HG03565 (cell line): ENCODE measurements around the gene RPTOR.

Source experiments
- ATAC-seq: cut with Tn5 transposase; IDR thresholded peaks from one replicate; pipeline ENCODE4 v1.9.1; 2021; ENCODE audit warnings: mild to moderate bottlenecking, moderate library complexity; ENCODE audit not compliant: unreplicated experiment

The RPTOR gene

DNA sequence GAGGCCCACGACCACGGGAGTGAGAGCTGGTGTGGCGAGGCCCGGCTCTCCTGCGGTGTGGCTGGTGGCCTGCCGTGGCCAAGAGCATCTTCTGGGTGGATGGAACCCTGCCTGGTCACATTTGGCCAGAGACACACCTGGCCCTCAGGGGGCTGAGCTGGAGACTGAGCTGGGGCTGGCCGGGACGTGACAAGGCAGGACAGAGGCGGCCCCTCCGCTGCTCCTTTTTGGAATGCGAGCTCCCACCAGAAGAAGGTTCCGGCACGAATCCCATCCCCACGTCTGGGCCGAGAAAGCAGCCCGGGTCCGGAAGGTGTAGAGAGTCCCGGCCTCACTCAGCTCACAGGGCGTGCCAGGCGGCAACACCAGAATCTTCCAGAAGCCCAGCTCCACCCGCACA is 421.0 kb downstream of the RPTOR start:
- no peak for ATAC-seq

DNA sequence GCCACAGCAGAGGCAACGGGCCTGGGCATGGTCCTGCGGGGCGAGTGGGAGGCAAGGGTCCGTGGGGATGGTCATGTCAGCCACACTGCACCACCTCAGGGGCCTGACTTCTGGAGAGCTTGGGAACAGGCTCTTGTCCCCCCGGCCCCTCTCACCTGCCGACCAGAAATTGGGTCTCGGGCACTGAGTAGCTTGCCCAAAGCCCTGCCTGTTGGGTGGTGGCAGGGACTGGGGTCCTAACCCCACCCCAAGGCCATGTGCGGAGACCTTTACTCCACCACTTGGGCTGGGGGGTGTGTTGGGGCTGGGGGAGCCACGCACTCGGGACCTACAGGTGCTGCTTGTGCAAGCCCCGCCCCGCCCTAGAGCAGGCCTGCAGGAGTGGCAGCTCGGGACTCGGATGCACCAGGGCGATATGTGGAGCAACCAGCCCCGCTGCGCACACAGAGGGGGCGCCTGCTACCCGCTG is 422.8 kb downstream of the RPTOR start:
- no peak for ATAC-seq

- no peak for ATAC-seq
Observed at GRCh38 chr17:80968602-80969029, 424.0 kb downstream of the RPTOR start.

DNA sequence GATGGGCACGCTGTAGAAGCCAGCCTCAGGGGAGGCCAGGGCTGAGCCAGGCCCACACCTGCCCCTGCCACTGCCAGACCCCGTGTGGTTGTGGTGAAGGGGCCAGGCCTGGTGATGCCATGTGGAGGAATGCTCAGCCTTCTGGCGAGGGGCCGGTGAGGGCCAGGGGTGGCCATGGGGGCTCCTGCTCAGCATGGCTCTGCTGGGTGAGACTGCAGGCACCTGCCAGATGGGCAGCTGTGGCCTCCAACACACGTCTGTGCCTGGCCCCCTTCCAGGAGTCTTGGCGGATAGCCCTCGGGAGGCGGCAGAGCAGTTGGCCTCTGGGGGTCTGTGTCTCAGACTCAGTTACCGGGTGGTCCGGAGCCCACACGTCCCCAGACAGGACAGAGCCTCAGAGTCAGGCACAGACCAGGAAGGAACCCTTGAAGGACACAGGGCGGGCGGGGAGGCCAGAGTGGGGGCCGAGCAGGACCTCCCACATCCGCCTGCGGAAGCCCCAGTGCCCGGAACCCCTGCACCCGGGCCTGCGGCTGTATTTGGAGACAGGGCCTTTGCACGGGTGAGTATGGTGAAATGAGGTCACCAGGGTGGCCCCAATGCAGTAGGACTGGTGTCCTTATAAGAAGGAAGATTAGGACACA is 424.5 kb downstream of the RPTOR start:
- no peak for ATAC-seq

- ATAC-seq = no peak
Observed at GRCh38 chr17:80969674-80970043, 425.0 kb downstream of the RPTOR start.

GRCh38 chr17:80970044-80970761 is 425.6 kb downstream of the RPTOR start:
- no peak for ATAC-seq

- ATAC-seq = no peak
Observed at GRCh38 chr17:80970762-80971703, 426.4 kb downstream of the RPTOR start.

GRCh38 chr17:80971704-80972304 is 427.2 kb downstream of the RPTOR start:
- no peak for ATAC-seq

- no peak for ATAC-seq
Observed at GRCh38 chr17:80976701-80977100, 432.1 kb downstream of the RPTOR start.

GRCh38 chr17:80977172-80977571 is 432.5 kb downstream of the RPTOR start:
- ATAC-seq = no peak

GRCh38 chr17:80978499-80979497 is 434.2 kb downstream of the RPTOR start:
- no peak for ATAC-seq

- ATAC-seq = no peak
Observed at GRCh38 chr17:80979547-80980378, 435.1 kb downstream of the RPTOR start.

GRCh38 chr17:80980397-80981061 is 435.9 kb downstream of the RPTOR start:
- no peak for ATAC-seq

DNA sequence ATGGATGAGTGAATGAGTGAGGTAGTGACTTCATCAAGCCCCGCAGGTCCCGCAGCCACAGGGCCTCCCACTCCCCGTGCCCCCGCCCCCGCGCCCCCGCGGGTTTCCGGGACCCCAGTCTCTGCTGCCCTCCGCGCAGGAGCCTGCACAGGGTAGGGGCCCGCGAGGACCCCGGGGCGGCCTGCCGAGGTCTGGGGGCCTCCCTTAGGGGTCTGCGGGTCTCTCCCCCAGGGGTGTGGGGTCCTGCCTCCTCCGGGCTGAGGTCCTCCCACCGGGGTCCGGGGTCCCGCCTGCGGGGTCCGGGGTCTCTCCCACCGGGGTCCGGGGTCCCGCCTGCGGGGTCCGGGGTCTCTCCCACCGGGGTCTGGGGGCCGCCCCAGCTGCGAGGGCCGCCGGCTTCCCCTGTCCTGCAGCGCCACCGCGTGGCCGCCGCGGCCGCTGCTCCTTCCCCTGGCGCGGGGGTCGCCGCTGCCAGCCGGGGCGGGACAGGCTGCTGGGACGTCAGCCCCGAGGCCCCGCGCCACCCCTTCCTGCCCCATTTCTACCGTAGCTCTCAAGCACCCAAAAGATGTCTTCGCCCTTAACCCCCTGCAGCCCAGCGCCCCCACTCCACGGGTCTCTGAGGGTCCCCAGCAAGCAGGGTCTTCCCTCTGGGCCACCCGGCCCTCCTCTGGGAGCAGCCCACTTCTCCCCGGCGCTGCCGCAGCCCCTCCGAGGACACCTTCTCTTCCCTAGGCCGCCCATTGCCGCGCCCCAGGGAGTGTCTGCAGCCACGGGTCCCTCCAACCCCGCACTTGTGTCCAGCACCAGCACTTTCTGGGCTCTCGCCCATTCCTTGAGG is 436.6 kb downstream of the RPTOR start:
- no peak for ATAC-seq

- ATAC-seq = no peak
Observed at GRCh38 chr17:80981929-80982425, 437.3 kb downstream of the RPTOR start.

DNA sequence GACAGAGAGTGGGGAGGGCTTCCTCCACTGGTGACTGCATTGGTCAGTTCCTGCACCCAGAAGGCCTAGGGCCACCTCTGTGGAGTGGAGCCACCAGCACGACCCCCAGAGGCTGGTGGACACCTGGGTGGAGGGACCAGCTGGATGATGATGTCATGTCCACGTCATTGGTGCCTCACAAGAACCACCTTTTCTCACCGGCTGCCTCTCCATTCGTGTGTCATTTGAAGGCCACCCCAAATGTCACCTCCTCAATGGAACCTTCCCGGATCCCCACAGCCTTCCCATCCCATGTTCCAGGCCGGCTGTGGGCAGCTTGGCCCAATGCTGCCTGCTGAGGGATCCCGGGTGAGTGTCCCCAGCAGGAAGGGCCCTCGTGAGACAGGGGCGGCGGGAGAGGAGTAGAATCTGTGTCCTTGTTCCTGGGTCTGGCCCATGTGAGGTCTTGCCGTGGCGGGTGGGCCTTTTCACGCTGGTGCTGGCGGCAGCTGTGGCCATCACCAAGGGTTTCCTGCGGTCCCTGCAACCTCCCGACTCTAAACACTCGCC is 437.9 kb downstream of the RPTOR start:
- no peak for ATAC-seq

GRCh38 chr17:80983545-80983944 is 438.9 kb downstream of the RPTOR start:
- ATAC-seq = no peak
